HG03558 (cell line): ENCODE results near the gene ZNF605.
"Not testable (repeated sequence)": the region's sequence is repeated elsewhere in the genome, so short reads cannot be mapped to it uniquely, and the experiment has no call there.

Source experiments
- ATAC-seq: cut with Tn5 transposase; IDR thresholded peaks from one replicate; pipeline ENCODE4 v1.9.1; 2021; ENCODE audit warnings: moderate number of reproducible peaks; ENCODE audit not compliant: unreplicated experiment; ENCODE audit errors: extremely low read depth

The ZNF605 gene

GRCh38 chr12:132949936-132950837 is 5.9 kb downstream of the ZNF605 start:
- no peak for ATAC-seq

- no peak for ATAC-seq
These were observed 7.7 kb downstream of the ZNF605 start for GRCh38 chr12:132948146-132949066.

GRCh38 chr12:132946246-132946820 is 9.8 kb downstream of the ZNF605 start:
- ATAC-seq = no peak

- no peak for ATAC-seq
These were observed 10.3 kb downstream of the ZNF605 start for GRCh38 chr12:132945806-132946205.

GRCh38 chr12:132942611-132943010 is 13.5 kb downstream of the ZNF605 start:
- no peak for ATAC-seq

DNA sequence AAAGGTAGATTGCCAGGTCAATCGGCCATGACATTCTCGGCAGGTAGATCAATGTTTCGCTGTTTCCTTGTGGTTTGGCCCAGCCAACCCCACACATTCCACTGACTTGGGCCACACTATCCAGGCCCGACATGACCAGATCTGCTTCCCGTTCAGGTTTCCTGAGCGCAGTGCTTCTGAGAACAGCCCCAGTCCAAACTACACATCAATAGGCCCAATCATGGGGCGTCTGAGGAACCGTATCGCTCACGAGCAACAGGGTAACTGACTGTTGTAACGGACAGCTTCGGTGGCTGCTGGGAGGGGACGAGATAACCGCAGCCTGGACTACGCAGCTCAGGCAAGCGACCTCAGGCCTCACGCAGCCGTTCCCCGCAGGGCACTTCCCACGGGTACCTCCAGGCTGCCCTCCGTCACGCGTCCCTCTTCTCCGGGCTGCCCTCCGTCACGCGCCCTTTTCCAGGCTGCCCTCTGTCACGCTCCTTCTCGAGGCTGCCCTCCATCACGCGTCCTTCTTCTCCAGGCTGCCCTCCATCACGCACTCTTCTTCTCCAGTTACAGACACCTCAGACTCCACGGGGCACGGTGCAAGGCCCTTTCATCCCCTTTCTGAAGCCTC is 14.7 kb downstream of the ZNF605 start:
- no peak for ATAC-seq

- no peak for ATAC-seq
These were observed 15.9 kb downstream of the ZNF605 start for GRCh38 chr12:132940071-132940719.

GRCh38 chr12:132938807-132939206 is 17.3 kb downstream of the ZNF605 start:
- ATAC-seq = not testable (repeated sequence)

DNA sequence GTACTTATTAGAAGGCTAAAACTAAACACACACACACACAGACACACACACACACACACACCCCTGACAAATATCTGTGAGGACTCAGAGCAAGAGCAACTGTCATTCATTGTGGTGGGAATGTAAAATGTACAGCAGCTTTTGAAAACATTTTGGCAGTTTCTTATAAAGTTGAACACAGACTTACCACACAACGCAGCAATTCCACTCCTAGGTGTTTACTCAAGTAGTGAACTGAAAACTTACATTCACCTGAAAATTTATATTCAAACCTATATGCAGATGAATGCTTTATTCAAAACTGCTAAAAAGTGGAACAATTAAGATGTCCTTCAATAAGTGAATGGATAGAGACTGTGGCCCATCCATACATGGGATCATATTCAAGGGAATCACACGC is 18.6 kb downstream of the ZNF605 start:
- ATAC-seq = no peak

- ATAC-seq = not testable (repeated sequence)
These were observed 19.2 kb downstream of the ZNF605 start for GRCh38 chr12:132936921-132937320.

GRCh38 chr12:132936163-132936562 is 19.9 kb downstream of the ZNF605 start:
- no peak for ATAC-seq

- ATAC-seq = no peak
These were observed 29.7 kb downstream of the ZNF605 start for GRCh38 chr12:132926415-132926833.

DNA sequence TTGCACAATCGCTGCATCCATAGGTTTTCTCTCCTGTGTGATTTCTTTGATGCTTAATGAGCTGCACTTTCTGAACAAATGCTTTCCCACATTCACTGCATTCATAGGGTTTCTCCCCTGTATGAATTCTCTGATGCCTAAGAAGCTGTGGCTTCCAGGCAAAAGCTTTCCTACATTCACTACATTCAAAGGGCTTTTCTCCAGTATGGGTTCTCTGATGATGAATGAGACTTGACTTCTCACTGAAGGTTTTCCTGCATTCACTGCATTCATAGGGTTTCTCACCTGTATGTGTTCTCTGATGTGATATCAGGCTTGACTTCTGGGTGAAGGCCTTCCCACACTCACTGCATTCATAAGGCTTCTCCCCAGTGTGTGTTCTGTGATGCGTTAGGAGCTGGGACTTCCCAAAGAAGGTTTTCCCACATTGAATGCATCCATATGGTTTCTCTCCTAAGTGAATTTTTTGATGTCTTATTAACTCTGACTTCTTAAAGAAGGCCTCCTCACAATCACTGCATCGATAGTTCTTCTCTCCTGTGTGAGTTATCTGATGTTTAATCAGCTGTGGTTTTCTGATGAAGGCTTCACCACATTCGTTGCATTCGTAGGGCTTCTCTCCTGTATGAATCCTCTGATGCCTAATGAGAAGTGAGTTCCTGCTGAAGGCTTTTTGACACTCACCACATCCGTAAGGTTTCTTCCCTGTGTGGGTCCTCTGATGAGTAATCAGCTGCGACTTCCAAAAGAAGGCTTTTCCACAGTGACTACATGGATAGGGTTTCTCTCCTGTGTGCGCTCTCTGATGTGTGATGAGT is 30.3 kb downstream of the ZNF605 start:
- ATAC-seq = no peak

GRCh38 chr12:132924356-132924755 is 31.8 kb downstream of the ZNF605 start:
- ATAC-seq = no peak

DNA sequence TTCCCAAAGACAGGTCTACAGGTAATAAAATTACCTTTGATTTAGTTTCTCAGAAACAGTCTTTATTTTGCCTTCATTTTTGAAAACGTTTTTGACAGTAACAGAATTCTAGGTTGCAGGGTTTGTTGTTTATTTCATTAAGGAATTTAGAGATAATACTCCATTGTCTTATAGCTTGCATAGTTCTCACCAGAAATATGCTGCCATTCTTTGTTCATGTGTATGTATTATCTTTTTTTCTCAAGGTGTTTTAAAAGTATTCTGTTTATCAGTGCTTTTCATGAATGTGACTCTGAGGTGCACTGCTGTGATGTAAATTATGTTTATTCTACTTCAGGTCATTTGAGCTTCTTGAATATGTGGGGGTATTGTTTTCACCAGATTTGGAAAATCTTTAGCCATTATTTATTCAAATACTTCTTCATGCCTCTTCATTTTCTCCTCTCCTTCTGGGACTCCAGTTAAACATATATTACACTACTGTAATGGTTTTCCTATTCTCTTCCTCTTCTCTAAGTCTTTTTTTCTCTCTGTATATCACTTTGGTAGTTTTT is 32.7 kb downstream of the ZNF605 start:
- ATAC-seq = no peak

- ATAC-seq = no peak
These were observed 33.4 kb downstream of the ZNF605 start for GRCh38 chr12:132922676-132923075.

GRCh38 chr12:132921685-132922084 is 34.4 kb downstream of the ZNF605 start:
- ATAC-seq = no peak

DNA sequence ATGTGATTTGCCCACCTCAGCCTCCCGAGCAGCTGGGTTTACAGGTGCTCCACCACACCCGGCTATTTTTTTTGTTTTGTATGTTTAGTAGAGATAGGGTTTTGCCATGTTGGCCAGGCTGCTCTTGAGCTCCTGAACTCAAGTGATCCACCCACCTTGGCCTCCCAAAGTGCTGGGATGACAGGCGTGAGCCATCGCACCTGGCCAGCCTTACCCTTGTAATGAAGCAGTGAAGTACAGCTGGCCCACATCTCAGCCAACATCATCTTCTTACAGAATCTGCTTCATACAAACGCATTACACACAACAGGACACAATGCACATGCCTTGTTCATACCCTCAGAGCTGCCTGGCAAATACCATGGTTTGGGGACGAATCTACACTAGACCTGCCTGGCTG is 37.4 kb downstream of the ZNF605 start:
- ATAC-seq = no peak

DNA sequence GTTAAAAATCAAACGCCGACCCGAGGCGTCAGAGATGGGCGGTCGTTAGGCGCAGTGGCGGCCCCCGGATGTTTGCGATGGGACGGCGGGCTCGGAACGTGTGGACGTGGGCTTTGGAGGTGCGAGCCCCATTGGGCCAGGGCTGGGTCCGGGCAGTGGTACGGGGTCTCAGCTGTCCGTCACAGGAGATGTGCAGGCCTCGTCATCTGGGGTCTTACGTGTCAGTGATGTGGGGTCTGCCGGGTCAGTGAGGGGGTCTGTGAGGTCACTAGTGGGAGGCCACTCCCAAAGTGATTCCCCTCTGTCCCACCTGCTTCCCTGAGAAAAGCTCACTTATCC is 47.1 kb downstream of the ZNF605 start:
- no peak for ATAC-seq
